Upper lobe of right lung (tissue), 1 donor: ENCODE results near the gene DYRK3. TPM values are rescaled to one million over a fixed set of nuclear protein-coding genes. Genes with fewer than 3 reads are reported as not detected.
"Not testable (repeated sequence)": the region's sequence is repeated elsewhere in the genome, so short reads cannot be mapped to it uniquely, and the experiment has no call there.

ENCODE experiments used
- ATAC-seq: fragments of 200-7000 bp; cut with Tn5 transposase; one replicate; pipeline ENCODE4 v1.9.1; 2020; ENCODE audit warnings: mild to moderate bottlenecking, moderate library complexity
- DNase-seq: peaks from one replicate; pipeline ENCODE4 v3.0.0-alpha.2; 2020
- H3K27ac ChIP-seq: fragments of 200-600 bp; one replicate; pipeline ENCODE4 v1.8.0; 2022
- H3K27me3 ChIP-seq: fragments of 200-600 bp; one replicate; pipeline ENCODE4 v1.8.0; 2022; ENCODE audit warnings: mild to moderate bottlenecking
- H3K36me3 ChIP-seq: fragments of 200-600 bp; one replicate; pipeline ENCODE4 v1.8.0; 2022
- H3K4me1 ChIP-seq: fragments of 200-600 bp; one replicate; pipeline ENCODE4 v1.8.0; 2022
- H3K4me3 ChIP-seq: fragments of 200-600 bp; one replicate; pipeline ENCODE4 v1.8.0; 2022; ENCODE audit warnings: mild to moderate bottlenecking
- H3K9me3 ChIP-seq: fragments of 200-600 bp; one replicate; pipeline ENCODE4 v1.8.0; 2022
- CTCF ChIP-seq: fragments of 200-600 bp; IDR thresholded peaks from one replicate; pipeline ENCODE4 v1.8.0; 2022; ENCODE audit warnings: antibody characterized with exemption
- intact Hi-C: fragments of 100-400 bp; cut with DNase I; formaldehyde crosslinking; loops from one replicate; pipeline ENCODE4 v1.11.0; 2022
- total RNA-seq: library from RNA; stranded (reverse); fragmentation: NEBNext Ultra II Directional; extraction: Animal tissue kit (Norgen Biotek cat#: 25700); gene quantifications from one replicate; pipeline ENCODE4 v1.2.1, GENCODE V29; 2021
- donor health status: DM: no; HTN: yes; CAD: no; lungs with severe emphysema.

The DYRK3 gene
- total RNA-seq, 1 donor from 2014 or later, result 8.1 TPM

GRCh38 chr1:206637605-206638004 lies 2.3 kb downstream of the DYRK3 start:
- no peak for ATAC-seq
- H3K4me3 ChIP-seq, result no peak overlapping the region
- no peak for TF ChIP-seq CTCF
- H3K27me3 ChIP-seq, result no peaks in the 10 kb centered on the region
- no peak for DNase-seq
- H3K4me1 ChIP-seq, result peaks cover 24% of the 10 kb centered on the region
- intact Hi-C loops, result no loop called here
- no peak overlapping the region for H3K27ac ChIP-seq
- H3K9me3 ChIP-seq, result no peaks in the 10 kb centered on the region
- no peaks in the 10 kb centered on the region for H3K36me3 ChIP-seq

GRCh38 chr1:206642074-206642473 lies 6.7 kb downstream of the DYRK3 start:
- DNase-seq, intact Hi-C loops, H3K4me1 ChIP-seq, H3K4me3 ChIP-seq, H3K27ac ChIP-seq, H3K9me3 ChIP-seq, ATAC-seq, H3K36me3 ChIP-seq, H3K27me3 ChIP-seq: not testable (repeated sequence)

GRCh38 chr1:206643118-206643698 lies 7.9 kb downstream of the DYRK3 start:
- Histone ChIP-seq H3K27me3 (no peaks in the 10 kb centered on the region), H3K9me3 (no peaks in the 10 kb centered on the region), H3K4me1 (no peaks in the 10 kb centered on the region), H3K4me3 (no peak overlapping the region), H3K27ac (no peak overlapping the region), H3K36me3 (peaks cover 8% of the 10 kb centered on the region)
- no peak for TF ChIP-seq CTCF
- intact Hi-C loops, result no loop called here
- ATAC-seq, result no peak
- no peak for DNase-seq

GRCh38 chr1:206646504-206646903 lies 11.2 kb downstream of the DYRK3 start:
- intact Hi-C loops, result no loop called here
- ATAC-seq (no peak), DNase-seq (no peak)
- H3K36me3 ChIP-seq, result peaks cover 9% of the 10 kb centered on the region
- H3K27me3 ChIP-seq, result no peaks in the 10 kb centered on the region
- H3K9me3 ChIP-seq, result no peaks in the 10 kb centered on the region
- TF ChIP-seq CTCF, result no peak
- no peaks in the 10 kb centered on the region for H3K4me1 ChIP-seq
- H3K27ac ChIP-seq, result no peak overlapping the region
- H3K4me3 ChIP-seq, result no peak overlapping the region

GRCh38 chr1:206647224-206647623 lies 11.9 kb downstream of the DYRK3 start:
- Histone ChIP-seq H3K27ac (no peak overlapping the region), H3K9me3 (no peaks in the 10 kb centered on the region), H3K36me3 (peaks cover 9% of the 10 kb centered on the region), H3K4me3 (no peak overlapping the region), H3K27me3 (no peaks in the 10 kb centered on the region), H3K4me1 (no peaks in the 10 kb centered on the region)
- no peak for DNase-seq
- intact Hi-C loops, result no loop called here
- no peak for TF ChIP-seq CTCF
- no peak for ATAC-seq

- peaks cover 9% of the 10 kb centered on the region for H3K36me3 ChIP-seq
- no peak overlapping the region for H3K4me3 ChIP-seq
- ATAC-seq (no peak), DNase-seq (no peak)
- no peaks in the 10 kb centered on the region for H3K9me3 ChIP-seq
- H3K27ac ChIP-seq, result no peak overlapping the region
- intact Hi-C loops, result no loop called here
- no peak for TF ChIP-seq CTCF
- H3K27me3 ChIP-seq, result no peaks in the 10 kb centered on the region
- no peaks in the 10 kb centered on the region for H3K4me1 ChIP-seq
These were observed 14.1 kb downstream of the DYRK3 start for GRCh38 chr1:206649261-206649921.
